PC-3 (cell line): ENCODE results near the gene TMEM37. TPM values are rescaled to one million over a fixed set of nuclear protein-coding genes. Genes with fewer than 3 reads are reported as not detected.

Experiments used
- ATAC-seq: fragments of 200-7000 bp; cut with Tn5 transposase; 2 replicates; pipeline ENCODE4 v1.9.1; 2020; ENCODE audit warnings: mild to moderate bottlenecking, moderate library complexity
- BruUV-seq: library from RNA; stranded (reverse); fragments of 400-500 nt; replicated peaks from 2 replicates; lab custom pipeline; 2021; lab: Mats Ljungman, UMichigan
- CTCF ChIA-PET: fragments of 300-600 bp; sonication (Branson Sonifier 250); formaldehyde crosslinking; loops from one replicate; lab custom pipeline; 2022; ENCODE audit warnings: antibody characterized with exemption; lab: Charles Lee
- POLR2A ChIA-PET: fragments of 300-600 bp; sonication (Branson Sonifier 250); formaldehyde crosslinking; loops from one replicate; lab custom pipeline; 2022; ENCODE audit warnings: antibody characterized with exemption; ENCODE audit not compliant: unreplicated experiment; lab: Charles Lee
- DNase-seq: peaks from one replicate; pipeline ENCODE4 v3.0.0-alpha.2; 2015
- H2AFZ ChIP-seq: fragments of 300-600 bp; sonication (generic); 2 replicates; pipeline ENCODE4 v1.6.0; 2016; ENCODE audit warnings: antibody characterized with exemption, low read length
- H3F3A ChIP-seq: fragments of 300-600 bp; sonication (generic); one replicate; pipeline ENCODE4 v1.6.0; 2017; ENCODE audit warnings: antibody characterized with exemption, low read length, control low read depth, mild to moderate bottlenecking; ENCODE audit not compliant: unreplicated experiment
- H3K27ac ChIP-seq: fragments of 300-600 bp; sonication (generic); 2 replicates; pipeline ENCODE4 v1.5.1; 2016; ENCODE audit warnings: mild to moderate bottlenecking, low read length
- H3K27me3 ChIP-seq: fragments of 300-600 bp; sonication (generic); 2 replicates; pipeline ENCODE4 v1.6.1; 2016; ENCODE audit warnings: low read length, mixed read lengths
- H3K36me3 ChIP-seq: fragments of 300-600 bp; sonication (generic); 2 replicates; pipeline ENCODE4 v1.6.1; 2016; ENCODE audit warnings: low read depth, mixed run types, low read length, mixed read lengths
- H3K4me1 ChIP-seq: fragments of 300-600 bp; sonication (generic); 2 replicates; pipeline ENCODE4 v1.5.1; 2016; ENCODE audit warnings: low read length; ENCODE audit not compliant: insufficient read depth
- H3K4me2 ChIP-seq: fragments of 300-600 bp; sonication (generic); 2 replicates; pipeline ENCODE4 v1.6.0; 2016; ENCODE audit warnings: low read length
- H3K4me3 ChIP-seq: fragments of 300-600 bp; sonication (generic); 2 replicates; pipeline ENCODE4 v1.5.1; 2016; ENCODE audit warnings: mild to moderate bottlenecking, low read length, mixed read lengths
- H3K79me2 ChIP-seq: fragments of 300-600 bp; sonication (generic); 2 replicates; pipeline ENCODE4 v1.6.1; 2017; ENCODE audit warnings: low read length, mixed read lengths
- H3K9ac ChIP-seq: fragments of 300-600 bp; sonication (generic); 2 replicates; pipeline ENCODE4 v1.6.0; 2016; ENCODE audit warnings: mild to moderate bottlenecking, low read length
- H3K9me2 ChIP-seq: fragments of 300-600 bp; sonication (generic); replicated peaks from 2 replicates; pipeline ENCODE4 v1.6.1; 2016; ENCODE audit warnings: mixed run types, low read length, mixed read lengths
- H3K9me3 ChIP-seq: fragments of 300-600 bp; sonication (generic); 2 replicates; pipeline ENCODE4 v1.6.1; 2016; ENCODE audit warnings: low read length, mixed read lengths
- H4K20me1 ChIP-seq: fragments of 300-600 bp; sonication (generic); 2 replicates; pipeline ENCODE4 v1.6.1; 2016; ENCODE audit warnings: low read length, mixed read lengths
- EZH2 ChIP-seq: fragments of 300-600 bp; sonication (generic); IDR thresholded peaks from one replicate; pipeline ENCODE4 v1.6.1; 2017; ENCODE audit warnings: antibody characterized with exemption, mild to moderate bottlenecking, low read length; ENCODE audit not compliant: unreplicated experiment
- EZH2phosphoT487 ChIP-seq: fragments of 300-600 bp; sonication (generic); IDR thresholded peaks from 2 replicates; pipeline ENCODE4 v1.6.1; 2018; ENCODE audit warnings: mild to moderate bottlenecking, antibody characterized with exemption, low read length, borderline replicate concordance
- intact Hi-C: fragments of 100-400 bp; cut with micrococcal nuclease; formaldehyde crosslinking; loops from 2 replicates; pipeline ENCODE4 v1.9.0; 2023
- total RNA-seq: library from RNA; depleted of rRNA; stranded (reverse); fragments of >200 nt; gene quantifications from 2 replicates; pipeline ENCODE4 v1.2.3, GENCODE V29; 2014
- TF ChIP-seq, protein P1 (sequence below): fragments of 300-600 bp; sonication (generic); conservative IDR thresholded peaks from 2 replicates; pipeline ENCODE4 v1.5.1; 2017; ENCODE audit warnings: antibody characterized with exemption, low read depth, mild to moderate bottlenecking, low read length

The TMEM37 gene
- total RNA-seq, 1 experiment from 2014 or later: 0.26 TPM

DNA sequence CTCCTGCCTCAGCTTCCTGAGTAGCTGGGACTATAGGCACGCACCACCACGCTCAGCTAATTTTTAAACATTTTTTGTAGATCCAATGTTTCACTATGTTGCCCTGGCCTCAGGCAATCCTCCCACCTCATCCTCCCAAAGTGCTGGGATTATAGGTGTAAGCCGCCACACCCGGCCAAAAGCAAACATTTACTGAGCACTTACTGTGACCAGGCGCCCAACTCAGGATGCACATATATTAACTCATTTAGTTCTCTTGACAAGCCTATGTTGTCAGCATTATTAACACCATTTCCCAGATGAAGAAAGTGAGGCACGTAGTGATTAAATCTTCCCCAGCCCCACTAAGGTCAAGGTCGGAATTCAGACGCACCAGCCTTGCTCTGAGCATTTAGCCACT is 41.1 kb downstream of the TMEM37 start:
- POLR2A ChIA-PET: no interaction called here
- Histone ChIP-seq H2AFZ (no peak overlapping the region), H4K20me1 (no peaks in the 10 kb centered on the region), H3K4me3 (no peak overlapping the region), H3K4me1 (0 out of 2 replicates have a peak, but pooled peaks cover 4% of the 10 kb centered on the region), H3K36me3 (no peaks in the 10 kb centered on the region), H3K27me3 (no peaks in the 10 kb centered on the region), H3K9ac (no peak overlapping the region), H3K79me2 (no peaks in the 10 kb centered on the region), H3K9me3 (no peaks in the 10 kb centered on the region), H3K27ac (no peak overlapping the region), H3F3A (no peaks in the 10 kb centered on the region), H3K9me2 (no peaks in the 10 kb centered on the region), H3K4me2 (no peak overlapping the region)
- TF ChIP-seq EZH2 (no peak), EZH2phosphoT487 (no peak)
- TF ChIP-seq, protein P1, sequence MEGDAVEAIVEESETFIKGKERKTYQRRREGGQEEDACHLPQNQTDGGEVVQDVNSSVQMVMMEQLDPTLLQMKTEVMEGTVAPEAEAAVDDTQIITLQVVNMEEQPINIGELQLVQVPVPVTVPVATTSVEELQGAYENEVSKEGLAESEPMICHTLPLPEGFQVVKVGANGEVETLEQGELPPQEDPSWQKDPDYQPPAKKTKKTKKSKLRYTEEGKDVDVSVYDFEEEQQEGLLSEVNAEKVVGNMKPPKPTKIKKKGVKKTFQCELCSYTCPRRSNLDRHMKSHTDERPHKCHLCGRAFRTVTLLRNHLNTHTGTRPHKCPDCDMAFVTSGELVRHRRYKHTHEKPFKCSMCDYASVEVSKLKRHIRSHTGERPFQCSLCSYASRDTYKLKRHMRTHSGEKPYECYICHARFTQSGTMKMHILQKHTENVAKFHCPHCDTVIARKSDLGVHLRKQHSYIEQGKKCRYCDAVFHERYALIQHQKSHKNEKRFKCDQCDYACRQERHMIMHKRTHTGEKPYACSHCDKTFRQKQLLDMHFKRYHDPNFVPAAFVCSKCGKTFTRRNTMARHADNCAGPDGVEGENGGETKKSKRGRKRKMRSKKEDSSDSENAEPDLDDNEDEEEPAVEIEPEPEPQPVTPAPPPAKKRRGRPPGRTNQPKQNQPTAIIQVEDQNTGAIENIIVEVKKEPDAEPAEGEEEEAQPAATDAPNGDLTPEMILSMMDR: no peak
- intact Hi-C loops: no loop called here
- ATAC-seq (no peak), DNase-seq (no peak)
- BruUV-seq: no TSS peak
- CTCF ChIA-PET: no interaction called here

DNA sequence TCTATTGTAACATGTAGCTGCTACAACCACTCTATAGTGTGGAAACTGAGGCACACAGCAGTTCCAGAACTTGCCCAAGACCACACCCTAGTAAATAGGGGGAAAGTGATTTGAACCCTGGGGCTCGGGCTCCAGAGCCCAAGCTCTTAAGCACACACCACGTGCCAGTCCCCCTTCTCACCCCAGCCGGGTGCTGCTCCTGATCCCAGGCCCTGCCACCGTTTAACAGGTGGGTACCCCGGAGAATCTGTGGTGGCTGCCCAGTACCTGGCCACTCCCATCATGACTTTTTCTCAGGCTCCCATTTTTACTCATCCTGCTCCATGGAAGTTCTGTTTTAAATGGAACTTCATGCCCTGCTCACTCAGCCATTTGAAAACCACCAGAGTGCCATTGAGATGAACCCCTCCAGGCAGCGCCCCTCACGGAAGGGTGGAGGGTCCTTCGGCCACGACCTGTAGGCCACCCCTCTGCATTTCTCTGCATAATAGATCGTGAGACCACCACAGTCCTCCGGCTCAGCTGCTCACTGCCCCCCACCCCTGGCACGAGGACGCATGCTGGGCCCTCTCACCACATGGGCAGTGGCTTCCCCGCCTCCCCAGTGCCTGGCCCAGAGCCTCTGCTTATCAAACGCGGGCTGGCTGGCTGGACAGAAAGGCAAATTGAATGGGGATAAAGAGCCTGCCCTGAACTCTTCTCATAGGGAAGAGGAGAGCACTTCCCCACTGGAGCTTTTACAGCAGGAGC is 42.1 kb downstream of the TMEM37 start:
- H3K9ac ChIP-seq: no peak overlapping the region
- H2AFZ ChIP-seq: no peak overlapping the region
- H3K27me3 ChIP-seq: no peaks in the 10 kb centered on the region
- BruUV-seq: no TSS peak
- DNase-seq (no peak), ATAC-seq (no peak)
- intact Hi-C loops: no loop called here
- H3F3A ChIP-seq: no peaks in the 10 kb centered on the region
- H3K9me2 ChIP-seq: no peaks in the 10 kb centered on the region
- no peak overlapping the region for H3K4me2 ChIP-seq
- TF ChIP-seq, protein P1: no peak
- no peak for TF ChIP-seq EZH2phosphoT487
- TF ChIP-seq EZH2: no peak
- CTCF ChIA-PET: no interaction called here
- no peak overlapping the region for H3K4me3 ChIP-seq
- no peak overlapping the region for H3K27ac ChIP-seq
- H3K4me1 ChIP-seq: 0 out of 2 replicates have a peak, but pooled peaks cover 4% of the 10 kb centered on the region
- H3K36me3 ChIP-seq: no peaks in the 10 kb centered on the region
- POLR2A ChIA-PET: no interaction called here
- H3K79me2 ChIP-seq: no peaks in the 10 kb centered on the region
- H4K20me1 ChIP-seq: no peaks in the 10 kb centered on the region
- H3K9me3 ChIP-seq: no peaks in the 10 kb centered on the region
